Ascending aorta (tissue), 2 donors: ENCODE measurements around the gene CLIP4. TPM values are rescaled to one million over a fixed set of nuclear protein-coding genes. Genes with fewer than 3 reads are reported as not detected.
"Not testable (repeated sequence)": the region's sequence is repeated elsewhere in the genome, so short reads cannot be mapped to it uniquely, and the experiment has no call there.

Experiments used
- DNase-seq, 2 donors: peaks; one replicate each; pipeline ENCODE4 v3.0.0-alpha.2; 2019; ENCODE audit warnings: low spot score in 2 of 2
- H3K27ac ChIP-seq, 2 donors: fragments of 200-600 bp; sonication (generic); one replicate each; pipeline ENCODE4 v1.5.1; 2016 to 2017; ENCODE audit warnings: mild to moderate bottlenecking in 1 of 2
- H3K27me3 ChIP-seq: fragments of 200-600 bp; sonication (generic); one replicate; pipeline ENCODE4 v1.5.1; 2017
- H3K36me3 ChIP-seq, 2 donors: fragments of 200-600 bp; sonication (generic); one replicate each; pipeline ENCODE4 v1.5.1; 2016
- H3K4me1 ChIP-seq, 2 donors: fragments of 200-600 bp; sonication (generic); one replicate each; pipeline ENCODE4 v1.5.1; 2016 to 2017; ENCODE audit warnings: mild to moderate bottlenecking in 1 of 2
- H3K4me3 ChIP-seq, 2 donors: fragments of 200-600 bp; sonication (generic); one replicate each; pipeline ENCODE4 v1.5.1; 2016 to 2017; ENCODE audit warnings: mild to moderate bottlenecking in 1 of 2
- H3K9me3 ChIP-seq, 2 donors: fragments of 200-600 bp; sonication (generic); one replicate each; pipeline ENCODE4 v1.5.1; 2016
- CTCF ChIP-seq, 3 experiments: fragments of 200-600 bp in 2 of 3; fragments of 450-650 bp in 1 of 3; sonication (generic) in 2 of 3; IDR thresholded peaks; one replicate each; pipeline ENCODE4 v1.5.1; 2016 to 2019; ENCODE audit warnings: antibody characterized with exemption in 3 of 3, mild to moderate bottlenecking in 1 of 3, moderate library complexity in 1 of 3
- intact Hi-C: fragments of 100-400 bp; cut with DNase I; formaldehyde crosslinking; loops from one replicate; pipeline ENCODE4 v1.15.1; 2023
- total RNA-seq: library from RNA; depleted of rRNA; stranded (reverse); fragments of >200 nt; gene quantifications from one replicate; pipeline ENCODE4 v1.1.0, GENCODE V29; 2016

The CLIP4 gene
- total RNA-seq, 1 donor from 2014 or later = 9.5 TPM

- intact Hi-C loops = no loop called here
- DNase-seq = no peak
- Histone ChIP-seq H3K36me3 (no peaks in the 10 kb centered on the region), H3K4me1 (no peaks in the 10 kb centered on the region), H3K4me3 (no peak overlapping the region), H3K27ac (no peak overlapping the region), H3K27me3 (no peaks in the 10 kb centered on the region), H3K9me3 (peaks cover 6 to 9% of the 10 kb centered on the region in 2 donors)
- no peak for TF ChIP-seq CTCF (IDR thresholded peaks at IDR 0.05)
These were observed 39.1 kb upstream of the CLIP4 start for GRCh38 chr2:29075894-29076705.

GRCh38 chr2:29079887-29080286, 35.3 kb upstream of the CLIP4 start:
- Histone ChIP-seq H3K36me3 (no peaks in the 10 kb centered on the region), H3K4me1 (no peaks in the 10 kb centered on the region), H3K27ac (no peak overlapping the region), H3K27me3 (no peaks in the 10 kb centered on the region), H3K9me3 (peaks cover 6 to 9% of the 10 kb centered on the region in 2 donors), H3K4me3 (no peak overlapping the region)
- intact Hi-C loops = no loop called here
- DNase-seq = no peak
- no peak for TF ChIP-seq CTCF (IDR thresholded peaks at IDR 0.05)

GRCh38 chr2:29080886-29081743, 34.1 kb upstream of the CLIP4 start:
- Histone ChIP-seq H3K27me3 (no peaks in the 10 kb centered on the region), H3K36me3 (no peaks in the 10 kb centered on the region), H3K27ac (no peak overlapping the region), H3K4me1 (no peaks in the 10 kb centered on the region), H3K4me3 (no peak overlapping the region), H3K9me3 (peaks cover 6 to 9% of the 10 kb centered on the region in 2 donors)
- no peak for TF ChIP-seq CTCF (IDR thresholded peaks at IDR 0.05)
- intact Hi-C loops = no loop called here
- DNase-seq = no peak

- no peak for TF ChIP-seq CTCF (IDR thresholded peaks at IDR 0.05)
- DNase-seq = no peak
- Histone ChIP-seq H3K4me3 (no peak overlapping the region), H3K27me3 (no peaks in the 10 kb centered on the region), H3K27ac (no peak overlapping the region), H3K4me1 (no peaks in the 10 kb centered on the region), H3K36me3 (no peaks in the 10 kb centered on the region), H3K9me3 (peaks cover 6 to 9% of the 10 kb centered on the region in 2 donors)
- intact Hi-C loops = no loop called here
These were observed 32.3 kb upstream of the CLIP4 start for GRCh38 chr2:29082804-29083495.

GRCh38 chr2:29084554-29084953, 30.7 kb upstream of the CLIP4 start:
- no peaks in the 10 kb centered on the region for H3K27me3 ChIP-seq
- intact Hi-C loops = no loop called here
- no peak for DNase-seq
- H3K36me3 ChIP-seq = no peaks in the 10 kb centered on the region
- TF ChIP-seq CTCF (IDR thresholded peaks at IDR 0.05) = no peak
- H3K4me3 ChIP-seq = no peak overlapping the region
- peaks cover 3 to 9% of the 10 kb centered on the region in 2 donors for H3K9me3 ChIP-seq
- H3K4me1 ChIP-seq = no peaks in the 10 kb centered on the region
- no peak overlapping the region for H3K27ac ChIP-seq

GRCh38 chr2:29090311-29090710, 24.9 kb upstream of the CLIP4 start:
- H3K27ac ChIP-seq, H3K27me3 ChIP-seq, H3K4me1 ChIP-seq, H3K9me3 ChIP-seq, DNase-seq, intact Hi-C loops, H3K4me3 ChIP-seq, H3K36me3 ChIP-seq: not testable (repeated sequence)
